ENCODE results near the gene RALY. TPM values are rescaled to one million over a fixed set of nuclear protein-coding genes. Genes with fewer than 3 reads are reported as not detected.

Gene RALY
- total and polyA plus RNA-seq, 10 of the 15 experiments (the other 5 are each of a cell fraction or from before 2014, with no cell fraction given) = 1.2 to 246 (median 137) TPM

DNA sequence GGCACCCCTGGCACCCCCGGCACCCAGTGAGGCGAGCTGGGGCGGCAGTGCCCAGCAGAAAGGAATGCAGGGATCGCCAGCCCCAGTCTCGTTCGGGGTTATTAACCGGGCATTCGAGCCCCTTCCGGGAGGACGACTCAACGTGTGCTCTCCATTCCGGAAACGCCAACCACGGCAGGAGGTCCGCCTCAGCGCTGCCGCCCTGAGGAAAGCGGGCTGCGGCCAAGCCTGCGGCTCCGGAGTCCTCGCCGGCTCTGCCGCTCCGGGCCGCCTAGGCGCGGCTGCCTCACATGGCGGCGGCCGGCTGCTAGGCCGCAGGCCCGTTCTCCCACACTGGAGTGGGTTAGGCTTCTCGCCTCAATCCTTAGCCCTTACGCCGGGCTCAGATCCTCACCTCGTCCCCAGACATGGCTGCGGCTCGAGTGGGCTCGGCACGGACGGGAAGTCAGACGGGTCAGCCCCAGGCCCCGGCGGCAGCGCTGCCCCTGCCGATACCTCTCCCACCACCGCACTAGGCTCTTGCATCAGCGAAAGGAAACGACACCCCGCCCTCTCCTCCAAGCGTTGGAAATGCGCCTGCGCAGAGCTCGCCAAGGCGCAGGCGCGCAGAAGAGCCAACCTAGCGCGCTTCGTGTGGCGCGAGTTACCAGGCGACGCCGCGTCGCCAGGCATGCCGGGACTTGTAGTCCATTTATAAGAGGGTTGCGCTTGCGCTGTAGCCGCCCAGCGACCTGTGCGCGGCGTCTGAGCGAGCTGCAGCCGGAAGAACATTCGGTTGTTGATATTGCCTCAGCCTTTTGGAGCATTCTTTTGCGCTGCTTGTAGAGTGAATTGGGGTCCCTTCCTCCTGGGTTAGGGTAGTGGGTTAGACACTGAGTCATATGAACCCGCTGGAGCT is 118.2 kb downstream of the RALY start, which contains the start of gene EIF2S2 (continued):
- TF ChIP-seq, protein P1, sequence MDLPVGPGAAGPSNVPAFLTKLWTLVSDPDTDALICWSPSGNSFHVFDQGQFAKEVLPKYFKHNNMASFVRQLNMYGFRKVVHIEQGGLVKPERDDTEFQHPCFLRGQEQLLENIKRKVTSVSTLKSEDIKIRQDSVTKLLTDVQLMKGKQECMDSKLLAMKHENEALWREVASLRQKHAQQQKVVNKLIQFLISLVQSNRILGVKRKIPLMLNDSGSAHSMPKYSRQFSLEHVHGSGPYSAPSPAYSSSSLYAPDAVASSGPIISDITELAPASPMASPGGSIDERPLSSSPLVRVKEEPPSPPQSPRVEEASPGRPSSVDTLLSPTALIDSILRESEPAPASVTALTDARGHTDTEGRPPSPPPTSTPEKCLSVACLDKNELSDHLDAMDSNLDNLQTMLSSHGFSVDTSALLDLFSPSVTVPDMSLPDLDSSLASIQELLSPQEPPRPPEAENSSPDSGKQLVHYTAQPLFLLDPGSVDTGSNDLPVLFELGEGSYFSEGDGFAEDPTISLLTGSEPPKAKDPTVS (IDR thresholded peaks at IDR 0.05; ENCODE audit: low read depth, low read length) = no peak
- peak; percentile 60 for TF ChIP-seq ZNF207 (IDR thresholded peaks at IDR 0.05; ENCODE audit: borderline replicate concordance)
- 0 out of 2 replicates have a peak, but pooled peaks have one; percentile 51 for TF ChIP-seq RB1 (IDR thresholded peaks at IDR 0.05; ENCODE audit: borderline replicate concordance)
- TF ChIP-seq JUNB (IDR thresholded peaks at IDR 0.05) = no peak
- TF ChIP-seq NR2F1 (conservative IDR thresholded peaks at IDR 0.05) = peak; percentile 62
- TF ChIP-seq, protein P2, sequence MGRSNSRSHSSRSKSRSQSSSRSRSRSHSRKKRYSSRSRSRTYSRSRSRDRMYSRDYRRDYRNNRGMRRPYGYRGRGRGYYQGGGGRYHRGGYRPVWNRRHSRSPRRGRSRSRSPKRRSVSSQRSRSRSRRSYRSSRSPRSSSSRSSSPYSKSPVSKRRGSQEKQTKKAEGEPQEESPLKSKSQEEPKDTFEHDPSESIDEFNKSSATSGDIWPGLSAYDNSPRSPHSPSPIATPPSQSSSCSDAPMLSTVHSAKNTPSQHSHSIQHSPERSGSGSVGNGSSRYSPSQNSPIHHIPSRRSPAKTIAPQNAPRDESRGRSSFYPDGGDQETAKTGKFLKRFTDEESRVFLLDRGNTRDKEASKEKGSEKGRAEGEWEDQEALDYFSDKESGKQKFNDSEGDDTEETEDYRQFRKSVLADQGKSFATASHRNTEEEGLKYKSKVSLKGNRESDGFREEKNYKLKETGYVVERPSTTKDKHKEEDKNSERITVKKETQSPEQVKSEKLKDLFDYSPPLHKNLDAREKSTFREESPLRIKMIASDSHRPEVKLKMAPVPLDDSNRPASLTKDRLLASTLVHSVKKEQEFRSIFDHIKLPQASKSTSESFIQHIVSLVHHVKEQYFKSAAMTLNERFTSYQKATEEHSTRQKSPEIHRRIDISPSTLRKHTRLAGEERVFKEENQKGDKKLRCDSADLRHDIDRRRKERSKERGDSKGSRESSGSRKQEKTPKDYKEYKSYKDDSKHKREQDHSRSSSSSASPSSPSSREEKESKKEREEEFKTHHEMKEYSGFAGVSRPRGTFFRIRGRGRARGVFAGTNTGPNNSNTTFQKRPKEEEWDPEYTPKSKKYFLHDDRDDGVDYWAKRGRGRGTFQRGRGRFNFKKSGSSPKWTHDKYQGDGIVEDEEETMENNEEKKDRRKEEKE (IDR thresholded peaks at IDR 0.05) = no peak

All from GM12878 (cell line).